ENCODE results near the gene TBC1D32. TPM values are rescaled to one million over a fixed set of nuclear protein-coding genes. Genes with fewer than 3 reads are reported as not detected.
"Not testable (repeated sequence)": the region's sequence is repeated elsewhere in the genome, so short reads cannot be mapped to it uniquely, and the experiment has no call there.

Gene TBC1D32
- total and polyA plus RNA-seq, 4 donors: 0.51 to 2.8 (median 1.7) TPM

- no peaks in the 10 kb centered on the region for H3K9me3 ChIP-seq (ENCODE audit: control insufficient read depth in 4 of 4, low read length in 3 of 4)
- H3K36me3 ChIP-seq (ENCODE audit: control insufficient read depth in 4 of 4, insufficient read depth in 3 of 4, low read depth in 1 of 4, low read length in 3 of 4): no peaks in the 10 kb centered on the region
- H3K4me1 ChIP-seq (ENCODE audit: control insufficient read depth in 4 of 4, insufficient read depth in 4 of 4, low read length in 3 of 4): no peaks in the 10 kb centered on the region
- no peak overlapping the region for H3K4me3 ChIP-seq (ENCODE audit: low read depth in 1 of 3, low read length in 3 of 3)
- WGBS: 83% methylated on average over 3 of the region's 3 CpGs
- H3K27ac ChIP-seq (ENCODE audit: low read depth in 1 of 2, low read length in 2 of 2): no peak overlapping the region
- no peaks in the 10 kb centered on the region for H3K27me3 ChIP-seq (ENCODE audit: control insufficient read depth in 4 of 4, insufficient read depth in 4 of 4, low read length in 3 of 4)
- TF ChIP-seq, protein P1, sequence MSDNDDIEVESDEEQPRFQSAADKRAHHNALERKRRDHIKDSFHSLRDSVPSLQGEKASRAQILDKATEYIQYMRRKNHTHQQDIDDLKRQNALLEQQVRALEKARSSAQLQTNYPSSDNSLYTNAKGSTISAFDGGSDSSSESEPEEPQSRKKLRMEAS (IDR thresholded peaks at IDR 0.05): no peak
- TF ChIP-seq HNF4A (conservative IDR thresholded peaks at IDR 0.05): no peak
- no peak for DNase-seq (ENCODE audit: low spot score)
- no peak overlapping the region for H3K9ac ChIP-seq (ENCODE audit: low read depth in 1 of 2, low read length in 2 of 2)
Measured at GRCh38 chr6:121175827-121176226, 158.5 kb downstream of the TBC1D32 start.

DNA sequence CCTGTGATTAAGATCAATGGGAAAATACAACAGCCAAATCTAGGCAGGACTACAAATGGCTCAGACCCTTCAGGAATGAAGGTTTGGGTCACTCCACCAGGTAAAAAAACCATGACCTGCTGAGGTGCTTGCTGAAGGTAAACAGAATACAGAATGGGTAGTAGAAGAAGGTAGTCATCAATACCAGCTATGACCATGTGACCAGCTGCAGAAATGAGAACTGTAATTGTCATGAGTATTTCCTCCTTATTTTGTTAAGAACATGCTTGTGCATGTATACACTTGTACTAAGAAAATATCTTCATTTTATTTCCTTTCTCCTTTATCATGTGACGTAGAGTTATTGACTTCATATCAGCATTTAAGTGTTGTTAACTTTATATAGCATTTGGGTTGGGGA, 161.8 kb downstream of the TBC1D32 start:
- not testable (repeated sequence) for DNase-seq (ENCODE audit: low spot score); H3K9me3 ChIP-seq (ENCODE audit: control insufficient read depth in 4 of 4, low read length in 3 of 4); H3K27me3 ChIP-seq (ENCODE audit: control insufficient read depth in 4 of 4, insufficient read depth in 4 of 4, low read length in 3 of 4); H3K9ac ChIP-seq (ENCODE audit: low read depth in 1 of 2, low read length in 2 of 2); H3K27ac ChIP-seq (ENCODE audit: low read depth in 1 of 2, low read length in 2 of 2); H3K36me3 ChIP-seq (ENCODE audit: control insufficient read depth in 4 of 4, insufficient read depth in 3 of 4, low read depth in 1 of 4, low read length in 3 of 4); H3K4me1 ChIP-seq (ENCODE audit: control insufficient read depth in 4 of 4, insufficient read depth in 4 of 4, low read length in 3 of 4); H3K4me3 ChIP-seq (ENCODE audit: low read depth in 1 of 3, low read length in 3 of 3)
- 90% methylated on average over 1 of the region's 1 CpG for WGBS

DNA sequence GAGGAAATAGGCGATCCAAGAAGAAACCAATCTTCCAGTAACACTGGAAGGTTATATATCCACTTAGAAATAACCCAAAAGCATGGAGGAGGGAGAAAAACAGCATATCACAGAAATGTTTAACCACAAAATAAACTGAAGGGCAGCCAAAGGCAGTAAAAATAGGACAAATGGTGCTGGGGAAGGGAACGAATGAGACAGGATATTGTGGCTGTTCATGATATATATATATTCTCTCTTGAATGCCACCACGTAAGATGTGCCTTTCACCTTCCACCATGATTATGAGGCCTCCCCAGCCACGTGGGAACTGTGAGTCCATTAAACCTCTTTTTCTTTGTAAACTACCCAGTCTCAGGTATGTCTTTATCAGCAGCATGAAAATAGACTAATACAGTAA, 162.4 kb downstream of the TBC1D32 start:
- Histone ChIP-seq H3K27me3 (ENCODE audit: control insufficient read depth in 4 of 4, insufficient read depth in 4 of 4, low read length in 3 of 4) (no peaks in the 10 kb centered on the region), H3K4me1 (ENCODE audit: control insufficient read depth in 4 of 4, insufficient read depth in 4 of 4, low read length in 3 of 4) (no peaks in the 10 kb centered on the region), H3K27ac (ENCODE audit: low read depth in 1 of 2, low read length in 2 of 2) (no peak overlapping the region), H3K36me3 (ENCODE audit: control insufficient read depth in 4 of 4, insufficient read depth in 3 of 4, low read depth in 1 of 4, low read length in 3 of 4) (no peaks in the 10 kb centered on the region), H3K9ac (ENCODE audit: low read depth in 1 of 2, low read length in 2 of 2) (no peak overlapping the region), H3K4me3 (ENCODE audit: low read depth in 1 of 3, low read length in 3 of 3) (no peak overlapping the region), H3K9me3 (ENCODE audit: control insufficient read depth in 4 of 4, low read length in 3 of 4) (no peaks in the 10 kb centered on the region)
- WGBS: 72% methylated on average over 4 of the region's 4 CpGs
- TF ChIP-seq JUND (IDR thresholded peaks at IDR 0.05) (no peak), EGR1 (IDR thresholded peaks at IDR 0.05; ENCODE audit: low read depth in 2 of 2) (no peak), YY1 (IDR thresholded peaks at IDR 0.05) (no peak), FOXA2 (IDR thresholded peaks at IDR 0.05) (no peak), SP1 (IDR thresholded peaks at IDR 0.05) (no peak), HNF4G (IDR thresholded peaks at IDR 0.05) (no peak), ATF3 (IDR thresholded peaks at IDR 0.05) (no peak), HNF4A (conservative IDR thresholded peaks at IDR 0.05) (no peak)
- no peak for DNase-seq (ENCODE audit: low spot score)

DNA sequence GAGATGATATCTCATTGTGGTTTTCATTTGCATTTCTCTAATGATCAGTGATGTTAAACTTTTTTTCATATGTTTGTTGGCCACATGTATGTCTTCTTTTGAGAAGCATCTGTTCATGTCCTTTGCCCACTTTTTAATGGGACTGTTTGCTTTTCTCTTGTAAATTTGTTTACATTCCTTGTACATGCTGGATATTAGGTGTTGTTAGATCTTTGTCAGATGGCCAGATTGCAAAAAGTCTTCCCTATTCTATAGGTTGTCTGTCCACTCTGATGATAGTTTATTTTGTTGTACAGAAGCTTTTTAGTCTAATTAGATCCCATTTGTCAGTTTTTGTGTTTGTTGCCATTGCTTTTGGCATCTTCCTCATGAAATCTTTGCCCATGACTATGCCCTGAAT, 172.4 kb downstream of the TBC1D32 start:
- peaks cover 0 to 5% (median 0%) of the 10 kb centered on the region in 4 donors for H3K36me3 ChIP-seq (ENCODE audit: control insufficient read depth in 4 of 4, insufficient read depth in 3 of 4, low read depth in 1 of 4, low read length in 3 of 4)
- no peaks in the 10 kb centered on the region for H3K9me3 ChIP-seq (ENCODE audit: control insufficient read depth in 4 of 4, low read length in 3 of 4)
- DNase-seq (ENCODE audit: low spot score): no peak
- TF ChIP-seq RAD21 (IDR thresholded peaks at IDR 0.05) (no peak), GABPA (IDR thresholded peaks at IDR 0.05 in 1 of 2, conservative IDR thresholded peaks at IDR 0.05 in 1 of 2) (no peak), ZBTB33 (IDR thresholded peaks at IDR 0.05) (no peak), HNF4A (conservative IDR thresholded peaks at IDR 0.05) (no peak), HNF4G (IDR thresholded peaks at IDR 0.05) (no peak), ATF3 (IDR thresholded peaks at IDR 0.05) (no peak), JUND (IDR thresholded peaks at IDR 0.05) (no peak), CTCF (IDR thresholded peaks at IDR 0.05; ENCODE audit: low read depth, low read length, missing input control) (no peak), SP1 (IDR thresholded peaks at IDR 0.05) (no peak)
- TF ChIP-seq, protein P1 (IDR thresholded peaks at IDR 0.05): no peak
- no peak overlapping the region for H3K4me3 ChIP-seq (ENCODE audit: low read depth in 1 of 3, low read length in 3 of 3)
- no peak overlapping the region for H3K27ac ChIP-seq (ENCODE audit: low read depth in 1 of 2, low read length in 2 of 2)
- no peaks in the 10 kb centered on the region for H3K4me1 ChIP-seq (ENCODE audit: control insufficient read depth in 4 of 4, insufficient read depth in 4 of 4, low read length in 3 of 4)
- no peak overlapping the region for H3K9ac ChIP-seq (ENCODE audit: low read depth in 1 of 2, low read length in 2 of 2)
- H3K27me3 ChIP-seq (ENCODE audit: control insufficient read depth in 4 of 4, insufficient read depth in 4 of 4, low read length in 3 of 4): no peaks in the 10 kb centered on the region
